CD14-positive monocyte (primary cell): ENCODE measurements around the gene CLTA. TPM values are rescaled to one million over a fixed set of nuclear protein-coding genes. Genes with fewer than 3 reads are reported as not detected.
"Not testable (repeated sequence)": the region's sequence is repeated elsewhere in the genome, so short reads cannot be mapped to it uniquely, and the experiment has no call there.

Source experiments
- DNase-seq, 3 donors: peaks; one replicate each; pipeline ENCODE4 v3.0.0-alpha.2; 2011 to 2022
- H2AFZ ChIP-seq: 2 replicates; pipeline ENCODE4 v1.6.0; 2012; ENCODE audit warnings: mild to moderate bottlenecking, low read depth, low read length, inconsistent platforms; ENCODE audit not compliant: insufficient read depth, poor library complexity, severe bottlenecking
- H3K27ac ChIP-seq, 2 donors: 1 replicate in 1 of 2; 2 replicates in 1 of 2; pipeline ENCODE4 v1.5.1; 2012 to 2013; ENCODE audit warnings: low read length in 2 of 2, control low read depth in 1 of 2, inconsistent platforms in 1 of 2, low read depth in 1 of 2, mild to moderate bottlenecking in 1 of 2
- H3K27me3 ChIP-seq, 2 donors: one replicate each; pipeline versions ENCODE4 v1.6.0 to v1.6.1; 2011 to 2013; ENCODE audit warnings: low read length in 2 of 2; ENCODE audit not compliant: control insufficient read depth in 2 of 2, insufficient read depth in 2 of 2
- H3K36me3 ChIP-seq, 2 donors: replicated peaks in 1 of 2; 1 replicate in 1 of 2; 2 replicates in 1 of 2; pipeline versions ENCODE4 v1.5.1 to v1.6.1; 2012 to 2013; ENCODE audit warnings: low read length in 2 of 2, control low read depth in 1 of 2, inconsistent platforms in 1 of 2, mild to moderate bottlenecking in 1 of 2; ENCODE audit not compliant: insufficient read depth in 2 of 2, control insufficient read depth in 1 of 2
- H3K4me1 ChIP-seq, 2 donors: 1 replicate in 1 of 2; 2 replicates in 1 of 2; pipeline versions ENCODE4 v1.5.1 to v1.6.1; 2012 to 2013; ENCODE audit warnings: low read length in 2 of 2, control low read depth in 1 of 2, inconsistent platforms in 1 of 2, mild to moderate bottlenecking in 1 of 2, moderate library complexity in 1 of 2; ENCODE audit not compliant: insufficient read depth in 2 of 2, control insufficient read depth in 1 of 2
- H3K4me2 ChIP-seq: replicated peaks from 2 replicates; pipeline ENCODE3; 2012; ENCODE audit warnings: low read length, moderate library complexity, mild to moderate bottlenecking; ENCODE audit not compliant: poor library complexity, severe bottlenecking; ENCODE audit errors: extremely low read depth
- H3K4me3 ChIP-seq, 3 experiments: fragments of 200-600 bp in 1 of 3; sonication (generic) in 1 of 3; replicated peaks in 1 of 3; 1 replicate in 2 of 3; 2 replicates in 1 of 3; pipeline ENCODE4 v1.5.1; 2011 to 2013; ENCODE audit warnings: low read length in 3 of 3, mild to moderate bottlenecking in 3 of 3, control low read depth in 2 of 3, low read depth in 2 of 3, inconsistent platforms in 1 of 3, moderate library complexity in 1 of 3
- H3K79me2 ChIP-seq: 2 replicates; pipeline ENCODE4 v1.6.0; 2012; ENCODE audit warnings: mild to moderate bottlenecking, control low read depth, inconsistent platforms, low read length, moderate library complexity; ENCODE audit not compliant: insufficient read depth
- H3K9ac ChIP-seq: 2 replicates; pipeline ENCODE4 v1.6.0; 2017; ENCODE audit warnings: low read length, mild to moderate bottlenecking; ENCODE audit not compliant: insufficient read depth, poor library complexity, severe bottlenecking
- H3K9me3 ChIP-seq, 2 donors: replicated peaks in 1 of 2; 1 replicate in 1 of 2; 2 replicates in 1 of 2; pipeline versions ENCODE4 v1.5.1 to v1.6.1; 2012 to 2013; ENCODE audit warnings: low read length in 2 of 2, control low read depth in 1 of 2; ENCODE audit not compliant: control insufficient read depth in 1 of 2, insufficient read depth in 1 of 2
- H4K20me1 ChIP-seq: 2 replicates; pipeline ENCODE4 v1.6.0; 2012; ENCODE audit warnings: mild to moderate bottlenecking, low read length, control low read depth, moderate library complexity; ENCODE audit not compliant: insufficient read depth
- H3K27ac Mint-ChIP-seq, 7 donors: one replicate each; pipeline ENCODE4 v1.8.0; 2020; ENCODE audit warnings: mild to moderate bottlenecking in 7 of 7, mixed read lengths in 7 of 7, moderate library complexity in 6 of 7, inconsistent platforms in 2 of 7
- H3K27me3 Mint-ChIP-seq, 3 donors: one replicate each; pipeline ENCODE4 v1.8.0; 2021 to 2022; ENCODE audit warnings: low read depth in 3 of 3, mild to moderate bottlenecking in 3 of 3, mixed read lengths in 3 of 3, moderate library complexity in 3 of 3, inconsistent platforms in 1 of 3
- H3K36me3 Mint-ChIP-seq, 2 donors: one replicate each; pipeline ENCODE4 v1.8.0; 2020; ENCODE audit warnings: mixed read lengths in 2 of 2, inconsistent platforms in 1 of 2, mild to moderate bottlenecking in 1 of 2
- H3K4me1 Mint-ChIP-seq: one replicate; pipeline ENCODE4 v1.8.0; 2020; ENCODE audit warnings: mild to moderate bottlenecking, mixed read lengths
- H3K4me3 Mint-ChIP-seq, 2 donors: one replicate each; pipeline ENCODE4 v1.8.0; 2020; ENCODE audit warnings: mild to moderate bottlenecking in 2 of 2, mixed read lengths in 2 of 2, moderate library complexity in 1 of 2
- H3K9me3 Mint-ChIP-seq, 7 donors: one replicate each; pipeline ENCODE4 v1.8.0; 2020 to 2022; ENCODE audit warnings: mixed read lengths in 7 of 7, mild to moderate bottlenecking in 6 of 7, moderate library complexity in 6 of 7, inconsistent platforms in 2 of 7
- CTCF ChIP-seq: fragments of 200-600 bp; IDR thresholded peaks from one replicate; pipeline ENCODE4 v1.8.0; 2022; ENCODE audit warnings: antibody characterized with exemption, mild to moderate bottlenecking
- WGBS: methylation state at CpG from one replicate; pipeline ENCODE4 v1.1.5; 2013; ENCODE audit warnings: missing lambda C conversion rate; ENCODE audit not compliant: insufficient coverage; 5-methylcytosine and 5-hydroxymethylcytosine counted together
- intact Hi-C, 2 donors: fragments of 100-400 bp; cut with micrococcal nuclease; formaldehyde crosslinking; loops; one replicate each; pipeline versions ENCODE4 v1.15.0 to v1.15.1; 2023
- polyA plus RNA-seq, 3 donors: library from polyadenylated mRNA; depleted of rRNA in 1 of 3; unstranded in 2 of 3; stranded (reverse) in 1 of 3; fragments of 300-500 nt in 2 of 3; fragments of >200 nt in 1 of 3; fragmentation: Illumina TruSeq in 2 of 3; gene quantifications; 1 replicate in 2 of 3; 2 replicates in 1 of 3; pipeline ENCODE4 v1.2.3, GENCODE V29; 2012 to 2021

The CLTA gene
- polyA plus RNA-seq, 3 donors, result 85.6 to 262 (median 225) TPM

GRCh38 chr9:36158917-36159316 lies 31.8 kb upstream of the CLTA start:
- Histone ChIP-seq H2AFZ (no peak overlapping the region), H3K4me1 (peaks cover 37 to 43% of the 10 kb centered on the region in 2 donors), H3K9me3 (no peaks in the 10 kb centered on the region), H3K27ac (peak overlapping the region in 1 of 2 donors; percentile 9), H3K9ac (no peak overlapping the region), H3K4me2 (no peak overlapping the region), H3K4me3 (no peak overlapping the region), H3K27me3 (no peaks in the 10 kb centered on the region), H3K79me2 (peaks cover 30% of the 10 kb centered on the region), H4K20me1 (peaks cover 9% of the 10 kb centered on the region), H3K36me3 (peaks cover 52 to 70% of the 10 kb centered on the region in 2 donors)
- WGBS, result 93% methylated on average over 3 of the region's 7 CpGs
- no peak overlapping the region for H3K4me3 Mint-ChIP-seq
- no peak for DNase-seq
- H3K36me3 Mint-ChIP-seq, result peaks cover 71 to 84% of the 10 kb centered on the region in 2 donors
- peak overlapping the region in 3 of 7 donors; percentile 33 to 91 (median 83) for H3K27ac Mint-ChIP-seq
- H3K9me3 Mint-ChIP-seq, result peaks cover 0 to 3% (median 1%) of the 10 kb centered on the region in 7 donors
- H3K27me3 Mint-ChIP-seq, result peaks cover 0 to 2% (median 0%) of the 10 kb centered on the region in 3 donors
- intact Hi-C loops, result loop anchor here in 1 of 2 donors (1.0 kb wide), 1 partner anchor 7 kb away; no protein-coding TSS in a partner anchor
- TF ChIP-seq CTCF, result no peak
- peaks cover 32% of the 10 kb centered on the region for H3K4me1 Mint-ChIP-seq

- Histone ChIP-seq H3K4me1 (peaks cover 31 to 37% of the 10 kb centered on the region in 2 donors), H3K36me3 (peaks cover 52 to 72% of the 10 kb centered on the region in 2 donors), H3K79me2 (peaks cover 30% of the 10 kb centered on the region)
- peak overlapping the region in 4 of 7 donors; percentile 5 to 46 (median 14) for H3K27ac Mint-ChIP-seq
- H2AFZ ChIP-seq, H3K27ac ChIP-seq, H3K27me3 ChIP-seq, H3K27me3 Mint-ChIP-seq, H3K4me2 ChIP-seq, H3K9me3 ChIP-seq, H3K9ac ChIP-seq, H3K9me3 Mint-ChIP-seq, H4K20me1 ChIP-seq, DNase-seq, intact Hi-C loops, H3K4me3 ChIP-seq, H3K4me3 Mint-ChIP-seq: not testable (repeated sequence)
- peaks cover 68 to 87% of the 10 kb centered on the region in 2 donors for H3K36me3 Mint-ChIP-seq
- H3K4me1 Mint-ChIP-seq, result peaks cover 28% of the 10 kb centered on the region
- no CpG with 5 or more reads among the region's 4 CpGs for WGBS
Observed at GRCh38 chr9:36159509-36159908, 31.2 kb upstream of the CLTA start.

GRCh38 chr9:36160126-36160525 lies 30.6 kb upstream of the CLTA start:
- intact Hi-C loops, result loop anchor here (10.0 kb wide), 1 partner anchor 125 kb away; the partner anchor contains the start of gene RECK (in 2 of the 2)
- Mint-ChIP-seq H3K36me3 (peaks cover 64 to 82% of the 10 kb centered on the region in 2 donors), H3K4me1 (peaks cover 28% of the 10 kb centered on the region), H3K27ac (peak overlapping the region in 3 of 7 donors; percentile 42 to 85 (median 49))
- whole genome bisulfite sequencing, result 78% methylated on average over 3 of the region's 11 CpGs
- H3K27ac ChIP-seq, H2AFZ ChIP-seq, H4K20me1 ChIP-seq, H3K9me3 ChIP-seq, H3K4me3 Mint-ChIP-seq, H3K27me3 ChIP-seq, DNase-seq, H3K4me3 ChIP-seq, H3K27me3 Mint-ChIP-seq, H3K4me2 ChIP-seq, H3K9ac ChIP-seq, H3K9me3 Mint-ChIP-seq: not testable (repeated sequence)
- H3K79me2 ChIP-seq, result peaks cover 26% of the 10 kb centered on the region
- peaks cover 24 to 34% of the 10 kb centered on the region in 2 donors for H3K4me1 ChIP-seq
- H3K36me3 ChIP-seq, result peaks cover 52 to 71% of the 10 kb centered on the region in 2 donors
